Measurements from ENCODE around the gene OR4D5. TPM values are rescaled to one million over a fixed set of nuclear protein-coding genes. Genes with fewer than 3 reads are reported as not detected.

OR4D5 gene
- total RNA-seq, 1 donor, result not detected

GRCh38 chr11:123976770-123977560 is 37.5 kb downstream of the OR4D5 start:
- DNase-seq (ENCODE audit: low read depth), result no peak
- no peak overlapping the region for H3K4me3 ChIP-seq (ENCODE audit: low read depth, low read length)
- TF ChIP-seq CTCF (IDR thresholded peaks at IDR 0.05; ENCODE audit: insufficient read depth, low read depth, low read length), result no peak

GRCh38 chr11:123977731-123978347 is 38.4 kb downstream of the OR4D5 start, which contains the start of gene OR10S1:
Gene OR10S1 (minus strand): TSS chr11:123977781. CDS start chr11:123977664, 117 bp downstream.
- no peak for TF ChIP-seq CTCF (IDR thresholded peaks at IDR 0.05; ENCODE audit: insufficient read depth, low read depth, low read length)
- no peak for DNase-seq (ENCODE audit: low read depth)
- no peak within 1 kb of the TSS for H3K4me3 ChIP-seq (ENCODE audit: low read depth, low read length)

GRCh38 chr11:123979311-123979710 is 39.9 kb downstream of the OR4D5 start:
- H3K4me3 ChIP-seq (ENCODE audit: low read depth, low read length), result no peak overlapping the region
- DNase-seq (ENCODE audit: low read depth), result no peak
- TF ChIP-seq CTCF (IDR thresholded peaks at IDR 0.05; ENCODE audit: insufficient read depth, low read depth, low read length), result no peak

Other genes with a start within 250 kb of the OR4D5 start
- 6.0 and 6.4 TPM in 2 replicates for gene ZNF202, start 198.0 kb upstream of the OR4D5 start, total RNA-seq
- not detected in 2 replicates for gene OR6X1, start 185.1 kb upstream of the OR4D5 start, total RNA-seq
- not detected in 2 replicates for gene OR6M1, start 133.3 kb upstream of the OR4D5 start, total RNA-seq
- gene TMEM225, start 53.9 kb upstream of the OR4D5 start, total RNA-seq, result not detected in 2 replicates
- gene OR8D4, start 37.5 kb upstream of the OR4D5 start, total RNA-seq, result not detected in 2 replicates
- not detected in 2 replicates for gene OR6T1, start 4.2 kb downstream of the OR4D5 start, total RNA-seq
- gene OR10S1, start 38.2 kb downstream of the OR4D5 start, total RNA-seq, result not detected in 2 replicates
- not detected in 2 replicates for gene OR10G6, start 55.5 kb downstream of the OR4D5 start, total RNA-seq
- not detected in 2 replicates for gene OR10G4, start 73.4 kb downstream of the OR4D5 start, total RNA-seq
- gene OR10G9, start 83.4 kb downstream of the OR4D5 start, total RNA-seq, result not detected in 2 replicates
- gene OR10G8, start 87.2 kb downstream of the OR4D5 start, total RNA-seq, result not detected in 2 replicates
- gene OR10G7, start 101.7 kb downstream of the OR4D5 start, total RNA-seq, result not detected in 2 replicates
- gene VWA5A, start 175.8 kb downstream of the OR4D5 start, total RNA-seq, result 6.5 and 12.2 TPM in 2 replicates
- not detected in 2 replicates for gene OR10D3, start 243.7 kb downstream of the OR4D5 start, total RNA-seq